Endothelial cell of umbilical vein (primary cell): ENCODE measurements around the gene ENDOG. TPM values are rescaled to one million over a fixed set of nuclear protein-coding genes. Genes with fewer than 3 reads are reported as not detected.
A peak's percentile ranks its signal among the peaks of the same experiment; 100 is the strongest.

Source experiments
- BruUV-seq: library from RNA; stranded (reverse); fragments of 400-500 nt; replicated peaks from 2 replicates; lab custom pipeline; 2021; lab: Mats Ljungman, UMichigan
- CTCF ChIA-PET: fragments of 300-600, 350-600 bp; sonication (Branson Sonifier 250); formaldehyde crosslinking; loops from one replicate; lab custom pipeline; 2021; ENCODE audit warnings: antibody characterized with exemption, inconsistent platforms; lab: Charles Lee
- POLR2A ChIA-PET: fragments of 300-600, 350-600 bp; sonication (Branson Sonifier 250); formaldehyde crosslinking; loops from one replicate; lab custom pipeline; 2021; ENCODE audit warnings: antibody characterized with exemption, inconsistent platforms; lab: Charles Lee
- DNase-seq: peaks from one replicate; pipeline ENCODE4 v3.0.0-alpha.2; 2011; ENCODE audit warnings: low read depth, low spot score
- FAIRE-seq: peaks from 2 replicates; lab custom pipeline; 2011; peaks lifted over from hg19 to GRCh38; lab: Jason Lieb, UNC
- H2AFZ ChIP-seq: 2 replicates; pipeline ENCODE4 v1.6.0; 2012; ENCODE audit warnings: low read depth, low read length, control low read depth, inconsistent platforms
- H3K27ac ChIP-seq: 2 replicates; pipeline ENCODE4 v1.5.1; 2011; ENCODE audit warnings: low read depth, mild to moderate bottlenecking, control low read depth, low read length, moderate library complexity; ENCODE audit not compliant: insufficient read depth
- H3K27me3 ChIP-seq, 2 experiments: 2 replicates each; pipeline versions ENCODE4 v1.6.0 to v1.6.1; 2011; ENCODE audit warnings: low read length in 2 of 2, mixed read lengths in 1 of 2; ENCODE audit not compliant: control insufficient read depth in 2 of 2, insufficient read depth in 2 of 2
- H3K36me3 ChIP-seq, 2 experiments: 2 replicates in 1 of 2; 3 replicates in 1 of 2; pipeline ENCODE4 v1.5.1; 2011; ENCODE audit warnings: low read length in 2 of 2, mild to moderate bottlenecking in 1 of 2, moderate library complexity in 1 of 2; ENCODE audit not compliant: control insufficient read depth in 2 of 2, insufficient read depth in 2 of 2; ENCODE audit errors: extremely low read depth in 1 of 2
- H3K4me1 ChIP-seq: 3 replicates; pipeline ENCODE4 v1.5.1; 2011; ENCODE audit warnings: mild to moderate bottlenecking, low read length; ENCODE audit not compliant: control insufficient read depth, insufficient read depth; ENCODE audit errors: extremely low read depth
- H3K4me2 ChIP-seq: 2 replicates; pipeline ENCODE4 v1.6.1; 2011; ENCODE audit warnings: low read length, control low read depth, mixed read lengths; ENCODE audit not compliant: insufficient read depth
- H3K4me3 ChIP-seq, 3 experiments: fragments of 200-600 bp in 1 of 3; sonication (generic), shearing (Covaris generic) in 1 of 3; replicated peaks in 1 of 3; 2 replicates each; pipeline ENCODE4 v1.5.1; 2011 to 2016; ENCODE audit warnings: control low read depth in 3 of 3, low read length in 3 of 3, mild to moderate bottlenecking in 2 of 3, inconsistent platforms in 1 of 3, low read depth in 1 of 3, moderate library complexity in 1 of 3; ENCODE audit not compliant: insufficient read depth in 1 of 3
- H3K79me2 ChIP-seq: 2 replicates; pipeline ENCODE4 v1.6.0; 2012; ENCODE audit warnings: low read length, inconsistent platforms; ENCODE audit not compliant: control insufficient read depth, insufficient read depth
- H3K9ac ChIP-seq: replicated peaks from 2 replicates; pipeline ENCODE3; 2011; ENCODE audit warnings: low read length, control low read depth; ENCODE audit not compliant: insufficient read depth; ENCODE audit errors: extremely low read depth
- H3K9me1 ChIP-seq: replicated peaks from 3 replicates; pipeline ENCODE4 v1.6.0; 2011; ENCODE audit warnings: mild to moderate bottlenecking, low read length; ENCODE audit not compliant: control insufficient read depth, insufficient read depth; ENCODE audit errors: extremely low read depth
- H3K9me3 ChIP-seq: replicated peaks from 2 replicates; pipeline ENCODE4 v1.5.1; 2012; ENCODE audit warnings: low read length, inconsistent platforms; ENCODE audit not compliant: control insufficient read depth, insufficient read depth
- H4K20me1 ChIP-seq: replicated peaks from 2 replicates; pipeline ENCODE3; 2011; ENCODE audit warnings: mild to moderate bottlenecking, low read length; ENCODE audit not compliant: control insufficient read depth, insufficient read depth; ENCODE audit errors: extremely low read depth
- EZH2 ChIP-seq: IDR thresholded peaks from 2 replicates; pipeline ENCODE4 v1.6.1; 2012; ENCODE audit warnings: borderline replicate concordance, low read depth, mild to moderate bottlenecking, moderate library complexity, low read length, inconsistent platforms; ENCODE audit not compliant: severe bottlenecking
- JUN ChIP-seq: IDR thresholded peaks from 2 replicates; pipeline ENCODE4 v1.6.1; 2011; ENCODE audit warnings: borderline replicate concordance, low read depth; ENCODE audit not compliant: insufficient read length, insufficient read depth
- MAX ChIP-seq: IDR thresholded peaks from 2 replicates; pipeline ENCODE4 v1.6.1; 2011; ENCODE audit not compliant: insufficient read depth, insufficient read length
- MYC ChIP-seq: IDR thresholded peaks from one replicate; pipeline ENCODE4 v1.6.1; 2011; ENCODE audit warnings: mild to moderate bottlenecking, low read depth, low read length
- POLR2A ChIP-seq: IDR thresholded peaks from 2 replicates; pipeline ENCODE4 v1.6.1; 2012; ENCODE audit warnings: low read depth, mild to moderate bottlenecking, control low read depth, low read length
- POLR2AphosphoS5 ChIP-seq: IDR thresholded peaks from 2 replicates; pipeline ENCODE4 v1.6.1; 2012; ENCODE audit warnings: low read depth, mild to moderate bottlenecking, control low read depth, low read length, moderate library complexity; ENCODE audit not compliant: insufficient read depth
- dilution Hi-C: fragments of 300-500 bp; cut with MboI; formaldehyde crosslinking; loops from one replicate; pipeline ENCODE4 v1.15.0; 2019; ENCODE audit warnings: low sequenced_read_pairs; ENCODE audit not compliant: extremely low pct_ligation_motif_present
- intact Hi-C: fragments of 100-400 bp; cut with micrococcal nuclease; formaldehyde crosslinking; loops from one replicate; pipeline ENCODE4 v1.10.0; 2022
- polyA plus RNA-seq, 4 experiments: library from polyadenylated mRNA; depleted of rRNA in 3 of 4; stranded (reverse) in 3 of 4; unstranded in 1 of 4; fragments of >200 nt; gene quantifications; 2 replicates each; pipeline versions ENCODE4 v1.2.1 to v1.2.3, GENCODE V29; 2011 to 2012; ENCODE audit warnings: missing spikeins in 1 of 4
- total RNA-seq: library from RNA; stranded (reverse); gene quantifications from 2 replicates; pipeline ENCODE4 v1.2.3, GENCODE V29; 2021
- TF ChIP-seq, protein P1 (sequence below), 2 donors: IDR thresholded peaks; 1 replicate in 1 of 2; 2 replicates in 1 of 2; pipeline ENCODE4 v1.5.1; 2011; ENCODE audit warnings: low read length in 2 of 2, mild to moderate bottlenecking in 2 of 2, moderate library complexity in 2 of 2, control low read depth in 1 of 2, inconsistent platforms in 1 of 2, low read depth in 1 of 2; ENCODE audit not compliant: insufficient read depth in 1 of 2; ENCODE audit errors: extremely low read depth in 1 of 2

ENDOG gene
- total and polyA plus RNA-seq, 2 donors (not counting 3 experiments of a cell fraction or from before 2014, with no cell fraction given): 18.0 to 21.1 TPM

DNA sequence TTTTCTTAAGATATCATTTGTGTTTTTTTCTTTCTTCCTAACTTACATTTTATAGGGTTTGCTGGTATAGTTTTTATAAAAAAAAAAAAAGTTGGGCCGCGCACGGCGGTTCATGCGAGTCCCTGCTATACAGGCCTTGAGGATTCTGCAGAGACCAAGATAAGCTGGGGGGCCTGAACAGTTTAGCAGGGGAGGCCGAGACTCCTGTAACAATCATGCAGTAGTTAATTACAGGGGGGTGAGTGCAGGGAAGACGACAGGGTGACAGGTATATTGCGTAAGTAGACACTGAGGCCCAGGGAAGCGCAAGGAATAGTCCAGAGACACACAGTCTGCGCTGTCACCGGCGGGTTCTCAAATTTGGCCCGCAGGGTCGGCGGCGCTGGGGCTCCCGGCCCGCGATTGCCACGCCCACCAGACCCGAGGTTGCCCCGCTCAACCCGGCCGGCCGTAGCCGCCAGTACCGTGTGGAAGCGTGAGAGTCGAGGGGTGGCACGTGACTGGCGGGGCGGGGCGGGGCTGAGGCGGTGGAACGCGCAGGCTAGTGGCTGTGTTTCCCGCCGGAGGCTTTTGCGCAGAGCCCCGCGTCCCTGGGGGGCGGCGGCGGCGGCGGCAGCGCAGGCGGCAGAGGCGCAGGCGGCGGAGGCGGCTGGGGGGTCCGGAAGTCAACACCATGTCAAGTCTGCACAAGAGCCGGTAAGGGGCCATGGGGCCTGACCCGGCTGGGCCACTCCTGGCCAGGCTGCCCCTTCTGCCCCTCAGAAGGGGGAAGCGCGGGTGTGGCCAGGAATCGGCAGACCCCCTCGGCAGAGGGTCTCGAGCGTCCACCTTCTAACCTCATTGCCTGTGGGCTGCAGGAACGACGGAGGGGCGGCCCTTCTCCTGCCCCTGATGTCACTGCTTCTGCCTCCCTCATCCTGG lies 31.4 kb upstream of the ENDOG start, which contains the start of gene TBC1D13:
TSS of gene TBC1D13 (plus strand) at position 573 of the 921 bp plus-strand sequence. CDS start at position 674, 101 bp downstream.
- H3K36me3 ChIP-seq: peaks cover 7 to 11% of the 10 kb centered on the region in 2 experiments
- intact Hi-C loops (loop anchor here (1.0 to 5.0 kb wide), 4 partner anchors 15 to 241 kb away; partner anchors contain the start of genes ENDOG and SH3GLB2), dilution Hi-C loops (no loop called here)
- BruUV-seq: no TSS peak
- H3K4me2 ChIP-seq: peak within 1 kb of the TSS; percentile 71
- H2AFZ ChIP-seq: peak within 1 kb of the TSS; percentile 98
- FAIRE-seq (peak; percentile 86), DNase-seq (peak; percentile 82)
- H3K4me1 ChIP-seq: peaks cover 11% of the 10 kb centered on the region
- H3K4me3 ChIP-seq: peak within 1 kb of the TSS; percentile 50 to 94 (median 77)
- no peaks in the 10 kb centered on the region for H3K27me3 ChIP-seq
- POLR2A ChIA-PET: no interaction called here
- H3K9ac ChIP-seq: peak within 1 kb of the TSS; percentile 35
- H4K20me1 ChIP-seq: no peaks in the 10 kb centered on the region
- no peaks in the 10 kb centered on the region for H3K9me3 ChIP-seq
- peaks cover 13% of the 10 kb centered on the region for H3K79me2 ChIP-seq
- CTCF ChIA-PET: interaction anchor here (1.1 kb wide), 1 partner anchor 16 kb away, joined by 3 read pairs; no protein-coding TSS in a partner anchor
- no peaks in the 10 kb centered on the region for H3K9me1 ChIP-seq
- TF ChIP-seq POLR2A (peak; percentile 66), MAX (peak; percentile 76), JUN (no peak), POLR2AphosphoS5 (peak; percentile 90), MYC (no peak), EZH2 (no peak)
- TF ChIP-seq, protein P1, sequence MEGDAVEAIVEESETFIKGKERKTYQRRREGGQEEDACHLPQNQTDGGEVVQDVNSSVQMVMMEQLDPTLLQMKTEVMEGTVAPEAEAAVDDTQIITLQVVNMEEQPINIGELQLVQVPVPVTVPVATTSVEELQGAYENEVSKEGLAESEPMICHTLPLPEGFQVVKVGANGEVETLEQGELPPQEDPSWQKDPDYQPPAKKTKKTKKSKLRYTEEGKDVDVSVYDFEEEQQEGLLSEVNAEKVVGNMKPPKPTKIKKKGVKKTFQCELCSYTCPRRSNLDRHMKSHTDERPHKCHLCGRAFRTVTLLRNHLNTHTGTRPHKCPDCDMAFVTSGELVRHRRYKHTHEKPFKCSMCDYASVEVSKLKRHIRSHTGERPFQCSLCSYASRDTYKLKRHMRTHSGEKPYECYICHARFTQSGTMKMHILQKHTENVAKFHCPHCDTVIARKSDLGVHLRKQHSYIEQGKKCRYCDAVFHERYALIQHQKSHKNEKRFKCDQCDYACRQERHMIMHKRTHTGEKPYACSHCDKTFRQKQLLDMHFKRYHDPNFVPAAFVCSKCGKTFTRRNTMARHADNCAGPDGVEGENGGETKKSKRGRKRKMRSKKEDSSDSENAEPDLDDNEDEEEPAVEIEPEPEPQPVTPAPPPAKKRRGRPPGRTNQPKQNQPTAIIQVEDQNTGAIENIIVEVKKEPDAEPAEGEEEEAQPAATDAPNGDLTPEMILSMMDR (IDR thresholded peaks at IDR 0.05; ENCODE audit: extremely low read depth in 1 of 2, insufficient read depth in 1 of 2, low read depth in 1 of 2, low read length in 2 of 2): no peak
- H3K27ac ChIP-seq: no peak within 1 kb of the TSS
